ENCODE data around the gene TSKU.

GRCh38 chr11:76808171-76808570 lies 25.0 kb downstream of the TSKU start:
- no peak for TF ChIP-seq EZH2 (IDR thresholded peaks at IDR 0.05; ENCODE audit: borderline replicate concordance, low read depth, low read length, severe bottlenecking)
- no peak for TF ChIP-seq CTCF (IDR thresholded peaks at IDR 0.05; ENCODE audit: borderline replicate concordance, extremely low read depth, low read length, poor library complexity, severe bottlenecking)
